GM12872 (cell line): ENCODE data around the gene EVI2A.

Experiments
- TF ChIP-seq, protein P1 (sequence below): IDR thresholded peaks from 3 replicates; pipeline ENCODE4 v1.5.1; 2011; ENCODE audit warnings: low read depth, mild to moderate bottlenecking, low read length, moderate library complexity; ENCODE audit not compliant: insufficient read depth

The EVI2A gene

DNA sequence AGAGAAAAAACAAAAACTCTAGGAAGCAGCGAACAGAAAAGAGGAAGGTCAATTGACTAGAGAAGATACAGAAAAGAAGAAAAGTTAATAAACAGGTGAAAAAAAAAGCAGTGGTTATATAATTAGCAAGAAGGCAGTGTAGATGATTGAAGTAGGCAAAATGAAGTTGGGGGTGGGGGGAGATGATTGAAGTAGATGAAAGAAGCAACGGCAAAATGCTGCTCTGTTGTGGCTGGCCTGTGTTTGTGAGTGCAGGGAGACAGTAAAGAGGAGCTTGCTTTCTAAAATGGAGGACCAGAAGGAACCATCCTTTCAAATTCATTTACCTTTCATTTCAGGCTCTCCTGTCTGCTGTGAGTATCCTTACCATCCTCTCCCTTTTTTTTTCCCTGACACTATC, 11.2 kb downstream of the EVI2A start:
- TF ChIP-seq, protein P1, sequence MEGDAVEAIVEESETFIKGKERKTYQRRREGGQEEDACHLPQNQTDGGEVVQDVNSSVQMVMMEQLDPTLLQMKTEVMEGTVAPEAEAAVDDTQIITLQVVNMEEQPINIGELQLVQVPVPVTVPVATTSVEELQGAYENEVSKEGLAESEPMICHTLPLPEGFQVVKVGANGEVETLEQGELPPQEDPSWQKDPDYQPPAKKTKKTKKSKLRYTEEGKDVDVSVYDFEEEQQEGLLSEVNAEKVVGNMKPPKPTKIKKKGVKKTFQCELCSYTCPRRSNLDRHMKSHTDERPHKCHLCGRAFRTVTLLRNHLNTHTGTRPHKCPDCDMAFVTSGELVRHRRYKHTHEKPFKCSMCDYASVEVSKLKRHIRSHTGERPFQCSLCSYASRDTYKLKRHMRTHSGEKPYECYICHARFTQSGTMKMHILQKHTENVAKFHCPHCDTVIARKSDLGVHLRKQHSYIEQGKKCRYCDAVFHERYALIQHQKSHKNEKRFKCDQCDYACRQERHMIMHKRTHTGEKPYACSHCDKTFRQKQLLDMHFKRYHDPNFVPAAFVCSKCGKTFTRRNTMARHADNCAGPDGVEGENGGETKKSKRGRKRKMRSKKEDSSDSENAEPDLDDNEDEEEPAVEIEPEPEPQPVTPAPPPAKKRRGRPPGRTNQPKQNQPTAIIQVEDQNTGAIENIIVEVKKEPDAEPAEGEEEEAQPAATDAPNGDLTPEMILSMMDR: no peak

DNA sequence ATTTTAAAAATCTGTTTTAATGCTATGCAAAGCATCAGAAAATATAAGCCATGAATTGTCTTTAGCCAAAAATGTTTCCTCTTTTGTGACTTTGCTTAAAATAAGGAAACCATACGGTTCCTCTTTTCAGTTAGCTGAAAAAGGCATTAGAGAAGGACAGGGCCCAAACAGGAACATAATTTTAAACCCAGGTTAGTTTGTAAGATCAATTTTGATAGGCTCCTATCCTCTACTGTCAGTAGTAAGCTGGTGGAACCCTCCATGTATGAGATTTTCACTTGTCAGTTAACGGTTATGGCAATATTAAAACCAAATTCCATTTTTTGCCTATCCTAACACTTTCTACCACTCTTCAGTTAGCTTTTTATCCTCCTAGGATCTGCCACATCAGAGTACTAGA, 11.9 kb downstream of the EVI2A start:
- TF ChIP-seq, protein P1: no peak

DNA sequence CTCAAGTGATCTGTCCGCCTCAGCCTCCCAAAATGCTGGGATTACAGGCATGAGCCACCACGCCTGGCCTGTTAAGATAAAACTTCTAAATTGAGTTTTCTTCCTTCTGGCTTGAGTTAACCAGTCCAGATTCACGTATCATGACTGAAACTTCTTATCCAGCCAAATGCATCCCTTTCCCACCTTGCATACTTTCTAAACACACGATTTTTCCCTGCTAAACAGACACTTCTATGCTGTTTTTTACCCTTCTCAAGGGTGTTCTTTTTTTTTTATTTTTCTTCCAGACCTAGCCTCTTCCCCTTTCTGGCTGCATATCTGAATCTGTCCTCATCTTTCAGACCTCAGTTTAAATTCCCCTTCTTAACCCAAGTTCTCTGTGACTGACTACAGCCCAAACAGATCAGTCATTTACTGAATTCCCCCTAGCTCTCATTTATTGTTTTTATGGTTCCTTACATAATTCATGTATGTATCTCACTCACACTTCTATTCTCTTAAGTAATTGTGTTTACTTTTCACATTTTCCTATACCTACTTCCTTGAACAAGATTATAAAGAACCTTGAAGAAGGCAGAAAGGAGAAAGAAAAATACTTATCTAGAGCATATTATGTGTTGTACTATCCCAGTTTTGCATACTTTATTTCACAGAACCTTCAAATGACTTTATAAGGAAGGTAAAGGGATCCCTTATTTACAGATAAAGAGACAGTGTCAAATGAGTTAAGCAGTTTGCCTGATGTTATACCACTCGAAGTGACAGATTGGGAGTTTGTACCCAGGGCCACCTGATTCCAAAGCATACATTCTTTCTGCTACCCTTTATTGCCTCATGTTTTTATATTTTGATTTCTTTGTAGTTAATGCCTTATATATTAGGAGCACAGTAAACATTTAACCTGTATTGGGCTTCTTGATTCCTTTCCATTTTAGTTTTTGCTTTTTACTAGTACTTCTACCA, 12.8 kb downstream of the EVI2A start:
- TF ChIP-seq, protein P1: no peak

DNA sequence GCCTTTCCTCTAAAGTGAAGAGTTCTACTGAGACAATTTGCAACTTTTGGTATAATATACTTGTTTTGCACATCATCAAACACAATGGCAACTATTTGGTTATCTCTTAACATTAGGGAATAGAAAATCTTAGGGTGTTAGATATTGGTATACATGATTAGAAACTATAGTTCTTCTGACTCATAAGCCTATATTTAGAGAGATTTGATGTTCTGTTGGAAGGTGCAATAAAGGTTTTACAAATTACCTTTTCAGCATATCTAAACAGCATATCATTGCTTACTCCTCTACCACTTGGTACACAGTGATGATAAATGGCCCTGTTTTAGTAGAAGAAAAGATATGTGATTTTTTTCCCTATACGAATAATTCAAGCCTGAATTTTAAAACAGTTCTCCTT, 13.8 kb downstream of the EVI2A start:
- TF ChIP-seq, protein P1: no peak

DNA sequence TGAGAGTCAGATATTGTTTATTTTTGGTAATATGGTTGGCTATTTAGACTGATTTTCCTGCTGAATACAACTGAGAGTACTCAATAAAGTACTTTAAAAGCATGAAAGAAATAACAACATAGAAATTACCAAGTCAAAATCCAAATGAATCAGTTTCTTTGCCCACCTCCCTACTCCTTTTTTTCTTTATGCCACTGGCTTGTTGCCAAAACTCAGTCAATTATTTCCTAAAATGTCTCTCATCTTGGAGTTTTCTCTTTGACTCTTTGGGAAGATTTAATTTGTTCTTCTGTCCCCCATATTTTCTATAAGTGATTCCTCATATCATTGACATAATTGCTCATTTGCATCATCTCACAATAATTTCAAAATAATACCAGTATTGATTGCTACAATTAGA, 21.8 kb downstream of the EVI2A start:
- TF ChIP-seq, protein P1: no peak

DNA sequence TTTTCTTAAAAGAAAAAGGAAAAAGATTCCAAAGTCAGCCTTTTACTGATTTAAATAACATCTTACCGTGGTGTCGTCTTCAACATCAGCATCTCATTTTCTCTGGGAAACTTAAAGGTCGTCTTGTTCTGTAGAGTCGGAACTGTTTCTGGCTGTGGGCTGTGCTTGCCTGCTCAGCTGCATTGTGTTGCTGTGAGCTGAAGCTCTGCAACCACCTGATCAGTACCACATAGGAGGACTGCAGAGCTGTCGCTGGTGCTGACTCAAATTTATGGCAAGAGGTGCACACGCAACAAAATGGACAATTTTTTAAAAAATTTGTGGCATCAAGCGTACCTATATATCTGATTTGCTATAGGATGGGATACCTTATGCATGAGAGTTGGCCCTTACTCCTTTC, 24.3 kb downstream of the EVI2A start, which contains the start of gene OMG:
TSS of gene OMG (minus strand) at position 150 of the 400 bp plus-strand sequence. CDS start 908 bp downstream, outside the sequence.
- TF ChIP-seq, protein P1: no peak

DNA sequence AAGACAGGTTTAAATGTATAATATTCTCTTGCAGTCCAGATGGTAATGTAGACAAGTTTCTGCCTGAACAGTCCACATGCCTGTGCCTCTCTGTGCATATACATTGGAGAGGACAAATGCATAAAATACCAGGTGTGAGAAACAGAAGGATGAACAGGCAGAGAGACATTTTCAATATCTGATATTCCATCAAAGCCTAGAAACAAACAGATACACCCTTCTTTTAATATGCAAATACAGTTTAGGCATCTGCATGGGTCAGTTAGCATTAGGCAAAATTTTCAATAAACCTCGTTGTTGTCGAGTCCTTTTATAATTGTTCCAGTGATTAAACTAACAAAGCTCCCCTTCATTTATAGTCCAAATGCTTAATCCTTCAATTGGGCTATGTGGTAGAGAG, 25.3 kb downstream of the EVI2A start:
- TF ChIP-seq, protein P1: no peak
